Liver (tissue), 9 donors: ENCODE data around the gene MBNL2. TPM values are rescaled to one million over a fixed set of nuclear protein-coding genes. Genes with fewer than 3 reads are reported as not detected.

Experiments
- DNase-seq: peaks from one replicate; pipeline ENCODE4 v3.0.0-alpha.2; 2017; ENCODE audit warnings: low spot score
- H3K27ac ChIP-seq, 2 donors: one replicate each; pipeline ENCODE4 v1.7.0; 2013; ENCODE audit warnings: inconsistent platforms in 2 of 2, low read length in 2 of 2, control low read depth in 1 of 2, low read depth in 1 of 2, mild to moderate bottlenecking in 1 of 2
- H3K27me3 ChIP-seq, 4 donors: one replicate each; pipeline versions ENCODE4 v1.6.1 to v1.7.0; 2013; ENCODE audit warnings: low read length in 3 of 4, inconsistent platforms in 1 of 4, mild to moderate bottlenecking in 1 of 4, moderate library complexity in 1 of 4; ENCODE audit not compliant: control insufficient read depth in 4 of 4, insufficient read depth in 4 of 4
- H3K36me3 ChIP-seq, 4 donors: one replicate each; pipeline versions ENCODE4 v1.6.1 to v1.7.0; 2013; ENCODE audit warnings: low read length in 3 of 4, mild to moderate bottlenecking in 3 of 4, low read depth in 1 of 4, moderate library complexity in 1 of 4; ENCODE audit not compliant: control insufficient read depth in 4 of 4, insufficient read depth in 3 of 4
- H3K4me1 ChIP-seq, 4 donors: one replicate each; pipeline versions ENCODE4 v1.6.1 to v1.7.0; 2013; ENCODE audit warnings: low read length in 3 of 4, mild to moderate bottlenecking in 3 of 4, moderate library complexity in 1 of 4; ENCODE audit not compliant: control insufficient read depth in 4 of 4, insufficient read depth in 4 of 4
- H3K4me3 ChIP-seq, 3 donors: one replicate each; pipeline versions ENCODE4 v1.6.1 to v1.7.0; 2013; ENCODE audit warnings: low read length in 3 of 3, control low read depth in 1 of 3, low read depth in 1 of 3, mild to moderate bottlenecking in 1 of 3
- H3K9ac ChIP-seq, 2 donors: one replicate each; pipeline ENCODE4 v1.7.0; 2013; ENCODE audit warnings: low read length in 2 of 2, mild to moderate bottlenecking in 2 of 2, moderate library complexity in 2 of 2, control low read depth in 1 of 2, low read depth in 1 of 2
- H3K9me3 ChIP-seq, 4 donors: one replicate each; pipeline versions ENCODE4 v1.6.1 to v1.7.0; 2013; ENCODE audit warnings: low read length in 3 of 4; ENCODE audit not compliant: control insufficient read depth in 4 of 4
- EGR1 ChIP-seq, 2 donors: IDR thresholded peaks; 2 replicates each; pipeline ENCODE4 v1.6.1; 2016 to 2018; ENCODE audit warnings: antibody characterized with exemption in 2 of 2, low read depth in 2 of 2
- FOXA1 ChIP-seq: IDR thresholded peaks from 2 replicates; pipeline ENCODE4 v1.6.1; 2016; ENCODE audit warnings: antibody characterized with exemption
- FOXA2 ChIP-seq: IDR thresholded peaks from 2 replicates; pipeline ENCODE4 v1.6.1; 2016; ENCODE audit warnings: antibody characterized with exemption
- GABPA ChIP-seq, 2 donors: IDR thresholded peaks in 1 of 2; conservative IDR thresholded peaks in 1 of 2; 2 replicates each; pipeline ENCODE4 v1.6.1; 2016; ENCODE audit warnings: antibody characterized with exemption in 2 of 2, mild to moderate bottlenecking in 1 of 2, moderate library complexity in 1 of 2
- HNF4A ChIP-seq, 2 donors: conservative IDR thresholded peaks; 2 replicates each; pipeline ENCODE4 v1.6.1; 2016; ENCODE audit warnings: antibody characterized with exemption in 2 of 2, mild to moderate bottlenecking in 2 of 2
- HNF4G ChIP-seq: IDR thresholded peaks from 2 replicates; pipeline ENCODE4 v1.6.1; 2016; ENCODE audit warnings: antibody characterized with exemption
- JUND ChIP-seq, 2 donors: IDR thresholded peaks; 2 replicates each; pipeline ENCODE4 v1.6.1; 2016; ENCODE audit warnings: antibody characterized with exemption in 2 of 2
- NR2F2 ChIP-seq: IDR thresholded peaks from 2 replicates; pipeline ENCODE4 v1.6.1; 2016; ENCODE audit warnings: antibody characterized with exemption
- RAD21 ChIP-seq, 2 donors: IDR thresholded peaks; 2 replicates each; pipeline ENCODE4 v1.6.1; 2016; ENCODE audit warnings: antibody characterized with exemption in 2 of 2, mild to moderate bottlenecking in 2 of 2
- RXRA ChIP-seq, 2 donors: IDR thresholded peaks; 2 replicates each; pipeline ENCODE4 v1.6.1; 2017 to 2018; ENCODE audit warnings: antibody characterized with exemption in 2 of 2, mild to moderate bottlenecking in 1 of 2
- SP1 ChIP-seq: IDR thresholded peaks from 2 replicates; pipeline ENCODE4 v1.6.1; 2018; ENCODE audit warnings: antibody characterized with exemption, mild to moderate bottlenecking
- TAF1 ChIP-seq: conservative IDR thresholded peaks from 2 replicates; pipeline ENCODE4 v1.6.1; 2016; ENCODE audit warnings: antibody characterized with exemption, mild to moderate bottlenecking
- YY1 ChIP-seq: IDR thresholded peaks from 2 replicates; pipeline ENCODE4 v1.6.1; 2016; ENCODE audit warnings: antibody characterized with exemption, mild to moderate bottlenecking
- WGBS: extraction: QIAGEN DNeasy Blood & Tissue Kit; methylation state at CpG from one replicate; pipeline ENCODE4 v1.1.7; 2013; 5-methylcytosine and 5-hydroxymethylcytosine counted together
- polyA plus RNA-seq, 2 donors: library from polyadenylated mRNA; stranded (reverse) in 1 of 2; unstranded in 1 of 2; fragments of 200-250 nt in 1 of 2; fragments of >200 nt in 1 of 2; fragmentation: Nextera tagmentation in 1 of 2; extraction: Ambion mirVana in 1 of 2; gene quantifications; one replicate each; pipeline versions ENCODE4 v1.2.1 to v1.2.3, GENCODE V29; 2013 to 2015
- total RNA-seq, 2 donors: library from RNA; depleted of rRNA; stranded (reverse); fragments of >200 nt; gene quantifications; one replicate each; pipeline ENCODE4 v1.2.3, GENCODE V29; 2014
- TF ChIP-seq, protein P1 (sequence below): fragments of 150-350 bp; IDR thresholded peaks from 2 replicates; pipeline ENCODE4 v1.5.1; 2017; ENCODE audit warnings: improper control_type of control experiment, low read depth, low read length; ENCODE audit not compliant: missing input control
- TF ChIP-seq, protein P2 (sequence below): IDR thresholded peaks from 2 replicates; pipeline ENCODE4 v1.6.1; 2016; ENCODE audit warnings: antibody characterized with exemption, mild to moderate bottlenecking
- TF ChIP-seq, protein P3 (sequence below): IDR thresholded peaks from 2 replicates; pipeline ENCODE4 v1.6.1; 2016; ENCODE audit warnings: antibody characterized with exemption
- TF ChIP-seq, protein P4 (sequence below): IDR thresholded peaks from 2 replicates; pipeline ENCODE4 v1.6.1; 2016; ENCODE audit warnings: antibody characterized with exemption
- TF ChIP-seq, protein P5 (sequence below): IDR thresholded peaks from 2 replicates; pipeline ENCODE4 v1.6.1; 2016; ENCODE audit warnings: antibody characterized with exemption
- donor health status: healthy.
- donor health status: healthy.
- donor health status: healthy.
- donor health status: healthy.
- donor health status: healthy.

The MBNL2 gene
- total and polyA plus RNA-seq, 4 donors = 16.0 to 49.6 (median 36.8) TPM

DNA sequence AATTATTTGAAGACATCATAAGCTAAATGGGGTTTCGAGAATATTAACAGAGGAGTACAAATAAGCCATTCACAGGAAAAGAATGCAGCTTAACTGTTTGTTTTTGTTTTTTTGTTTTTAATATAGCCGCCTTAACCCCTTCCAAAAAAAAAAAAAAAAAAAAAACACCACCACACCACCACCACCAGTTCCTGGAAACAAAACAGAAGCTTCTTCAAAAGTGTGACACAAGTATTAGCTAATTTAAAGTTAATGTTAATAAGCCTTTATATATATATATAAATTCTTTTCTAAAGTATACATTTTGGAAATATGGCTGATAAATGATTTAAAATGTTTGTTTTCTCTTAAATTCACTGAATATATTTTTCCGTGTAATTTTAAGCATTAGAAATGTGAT, 213.2 kb downstream of the MBNL2 start:
- peak overlapping the region in 1 of 3 donors; percentile 96 for H3K4me3 ChIP-seq

More for the DNA sequence above, 213.2 kb downstream of the MBNL2 start:
- Histone ChIP-seq H3K27me3 (no peaks in the 10 kb centered on the region), H3K36me3 (no peaks in the 10 kb centered on the region), H3K9me3 (no peaks in the 10 kb centered on the region), H3K27ac (no peak overlapping the region), H3K4me1 (peaks cover 0 to 16% (median 10%) of the 10 kb centered on the region in 4 donors), H3K9ac (peak overlapping the region in 1 of 2 donors; percentile 44)
- 62% methylated on average over 3 of the region's 3 CpGs for WGBS
- DNase-seq = no peak
- TF ChIP-seq JUND (IDR thresholded peaks at IDR 0.05) (no peak), NR2F2 (no peak), GABPA (IDR thresholded peaks at IDR 0.05 in 1 of 2, conservative IDR thresholded peaks at IDR 0.05 in 1 of 2) (no peak), YY1 (no peak), HNF4A (conservative IDR thresholded peaks at IDR 0.05) (no peak), EGR1 (IDR thresholded peaks at IDR 0.05; ENCODE audit: low read depth in 2 of 2) (no peak), RXRA (IDR thresholded peaks at IDR 0.05) (no peak), RAD21 (IDR thresholded peaks at IDR 0.05) (no peak), HNF4G (no peak), FOXA2 (no peak), SP1 (no peak), FOXA1 (no peak), TAF1 (no peak)
- TF ChIP-seq, protein P1, sequence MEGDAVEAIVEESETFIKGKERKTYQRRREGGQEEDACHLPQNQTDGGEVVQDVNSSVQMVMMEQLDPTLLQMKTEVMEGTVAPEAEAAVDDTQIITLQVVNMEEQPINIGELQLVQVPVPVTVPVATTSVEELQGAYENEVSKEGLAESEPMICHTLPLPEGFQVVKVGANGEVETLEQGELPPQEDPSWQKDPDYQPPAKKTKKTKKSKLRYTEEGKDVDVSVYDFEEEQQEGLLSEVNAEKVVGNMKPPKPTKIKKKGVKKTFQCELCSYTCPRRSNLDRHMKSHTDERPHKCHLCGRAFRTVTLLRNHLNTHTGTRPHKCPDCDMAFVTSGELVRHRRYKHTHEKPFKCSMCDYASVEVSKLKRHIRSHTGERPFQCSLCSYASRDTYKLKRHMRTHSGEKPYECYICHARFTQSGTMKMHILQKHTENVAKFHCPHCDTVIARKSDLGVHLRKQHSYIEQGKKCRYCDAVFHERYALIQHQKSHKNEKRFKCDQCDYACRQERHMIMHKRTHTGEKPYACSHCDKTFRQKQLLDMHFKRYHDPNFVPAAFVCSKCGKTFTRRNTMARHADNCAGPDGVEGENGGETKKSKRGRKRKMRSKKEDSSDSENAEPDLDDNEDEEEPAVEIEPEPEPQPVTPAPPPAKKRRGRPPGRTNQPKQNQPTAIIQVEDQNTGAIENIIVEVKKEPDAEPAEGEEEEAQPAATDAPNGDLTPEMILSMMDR = no peak
- TF ChIP-seq, protein P2, sequence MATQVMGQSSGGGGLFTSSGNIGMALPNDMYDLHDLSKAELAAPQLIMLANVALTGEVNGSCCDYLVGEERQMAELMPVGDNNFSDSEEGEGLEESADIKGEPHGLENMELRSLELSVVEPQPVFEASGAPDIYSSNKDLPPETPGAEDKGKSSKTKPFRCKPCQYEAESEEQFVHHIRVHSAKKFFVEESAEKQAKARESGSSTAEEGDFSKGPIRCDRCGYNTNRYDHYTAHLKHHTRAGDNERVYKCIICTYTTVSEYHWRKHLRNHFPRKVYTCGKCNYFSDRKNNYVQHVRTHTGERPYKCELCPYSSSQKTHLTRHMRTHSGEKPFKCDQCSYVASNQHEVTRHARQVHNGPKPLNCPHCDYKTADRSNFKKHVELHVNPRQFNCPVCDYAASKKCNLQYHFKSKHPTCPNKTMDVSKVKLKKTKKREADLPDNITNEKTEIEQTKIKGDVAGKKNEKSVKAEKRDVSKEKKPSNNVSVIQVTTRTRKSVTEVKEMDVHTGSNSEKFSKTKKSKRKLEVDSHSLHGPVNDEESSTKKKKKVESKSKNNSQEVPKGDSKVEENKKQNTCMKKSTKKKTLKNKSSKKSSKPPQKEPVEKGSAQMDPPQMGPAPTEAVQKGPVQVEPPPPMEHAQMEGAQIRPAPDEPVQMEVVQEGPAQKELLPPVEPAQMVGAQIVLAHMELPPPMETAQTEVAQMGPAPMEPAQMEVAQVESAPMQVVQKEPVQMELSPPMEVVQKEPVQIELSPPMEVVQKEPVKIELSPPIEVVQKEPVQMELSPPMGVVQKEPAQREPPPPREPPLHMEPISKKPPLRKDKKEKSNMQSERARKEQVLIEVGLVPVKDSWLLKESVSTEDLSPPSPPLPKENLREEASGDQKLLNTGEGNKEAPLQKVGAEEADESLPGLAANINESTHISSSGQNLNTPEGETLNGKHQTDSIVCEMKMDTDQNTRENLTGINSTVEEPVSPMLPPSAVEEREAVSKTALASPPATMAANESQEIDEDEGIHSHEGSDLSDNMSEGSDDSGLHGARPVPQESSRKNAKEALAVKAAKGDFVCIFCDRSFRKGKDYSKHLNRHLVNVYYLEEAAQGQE = no peak
- TF ChIP-seq, protein P3, sequence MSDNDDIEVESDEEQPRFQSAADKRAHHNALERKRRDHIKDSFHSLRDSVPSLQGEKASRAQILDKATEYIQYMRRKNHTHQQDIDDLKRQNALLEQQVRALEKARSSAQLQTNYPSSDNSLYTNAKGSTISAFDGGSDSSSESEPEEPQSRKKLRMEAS = no peak
- TF ChIP-seq, protein P4, sequence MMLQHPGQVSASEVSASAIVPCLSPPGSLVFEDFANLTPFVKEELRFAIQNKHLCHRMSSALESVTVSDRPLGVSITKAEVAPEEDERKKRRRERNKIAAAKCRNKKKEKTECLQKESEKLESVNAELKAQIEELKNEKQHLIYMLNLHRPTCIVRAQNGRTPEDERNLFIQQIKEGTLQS = no peak
- TF ChIP-seq, protein P5, sequence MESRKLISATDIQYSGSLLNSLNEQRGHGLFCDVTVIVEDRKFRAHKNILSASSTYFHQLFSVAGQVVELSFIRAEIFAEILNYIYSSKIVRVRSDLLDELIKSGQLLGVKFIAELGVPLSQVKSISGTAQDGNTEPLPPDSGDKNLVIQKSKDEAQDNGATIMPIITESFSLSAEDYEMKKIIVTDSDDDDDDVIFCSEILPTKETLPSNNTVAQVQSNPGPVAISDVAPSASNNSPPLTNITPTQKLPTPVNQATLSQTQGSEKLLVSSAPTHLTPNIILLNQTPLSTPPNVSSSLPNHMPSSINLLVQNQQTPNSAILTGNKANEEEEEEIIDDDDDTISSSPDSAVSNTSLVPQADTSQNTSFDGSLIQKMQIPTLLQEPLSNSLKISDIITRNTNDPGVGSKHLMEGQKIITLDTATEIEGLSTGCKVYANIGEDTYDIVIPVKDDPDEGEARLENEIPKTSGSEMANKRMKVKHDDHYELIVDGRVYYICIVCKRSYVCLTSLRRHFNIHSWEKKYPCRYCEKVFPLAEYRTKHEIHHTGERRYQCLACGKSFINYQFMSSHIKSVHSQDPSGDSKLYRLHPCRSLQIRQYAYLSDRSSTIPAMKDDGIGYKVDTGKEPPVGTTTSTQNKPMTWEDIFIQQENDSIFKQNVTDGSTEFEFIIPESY = no peak
